Esophagus muscularis mucosa (tissue), 4 donors: ENCODE results near the gene CACNB4.

Source experiments
- EP300 ChIP-seq: sonication (generic); formaldehyde crosslinking; IDR thresholded peaks from one replicate; pipeline ENCODE4 v1.6.1; 2017; ENCODE audit warnings: antibody characterized with exemption
- POLR2A ChIP-seq: fragments of 450-650 bp; IDR thresholded peaks from one replicate; pipeline ENCODE4 v1.6.1; 2017; ENCODE audit warnings: antibody characterized with exemption, moderate library complexity, mild to moderate bottlenecking, low read depth
- TF ChIP-seq, protein P1 (sequence below), 3 experiments: fragments of 200-600 bp in 2 of 3; fragments of 450-650 bp in 1 of 3; sonication (generic) in 2 of 3; IDR thresholded peaks; one replicate each; pipeline ENCODE4 v1.5.1; 2017 to 2019; ENCODE audit warnings: antibody characterized with exemption in 3 of 3, mild to moderate bottlenecking in 2 of 3, moderate library complexity in 1 of 3

DNA sequence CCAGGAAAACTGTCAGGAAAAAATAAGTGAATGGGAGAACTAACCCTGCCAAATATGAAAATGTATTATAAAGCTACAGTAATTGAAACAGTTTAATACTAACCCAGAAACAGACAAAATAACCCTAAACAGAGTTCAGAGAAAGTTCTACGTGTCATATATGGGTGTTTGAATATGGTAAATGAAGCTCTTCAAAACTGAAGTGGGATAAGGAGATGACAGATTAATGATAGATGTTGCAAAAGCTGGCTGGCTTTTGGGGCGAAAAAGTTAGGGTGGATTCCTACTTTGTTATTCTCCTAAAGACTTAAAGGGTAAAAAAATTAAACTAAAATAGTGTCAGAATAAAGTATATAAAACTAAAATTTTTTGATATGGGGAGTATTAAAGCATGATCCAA, 168.8 kb downstream of the CACNB4 start:
- TF ChIP-seq, protein P1, sequence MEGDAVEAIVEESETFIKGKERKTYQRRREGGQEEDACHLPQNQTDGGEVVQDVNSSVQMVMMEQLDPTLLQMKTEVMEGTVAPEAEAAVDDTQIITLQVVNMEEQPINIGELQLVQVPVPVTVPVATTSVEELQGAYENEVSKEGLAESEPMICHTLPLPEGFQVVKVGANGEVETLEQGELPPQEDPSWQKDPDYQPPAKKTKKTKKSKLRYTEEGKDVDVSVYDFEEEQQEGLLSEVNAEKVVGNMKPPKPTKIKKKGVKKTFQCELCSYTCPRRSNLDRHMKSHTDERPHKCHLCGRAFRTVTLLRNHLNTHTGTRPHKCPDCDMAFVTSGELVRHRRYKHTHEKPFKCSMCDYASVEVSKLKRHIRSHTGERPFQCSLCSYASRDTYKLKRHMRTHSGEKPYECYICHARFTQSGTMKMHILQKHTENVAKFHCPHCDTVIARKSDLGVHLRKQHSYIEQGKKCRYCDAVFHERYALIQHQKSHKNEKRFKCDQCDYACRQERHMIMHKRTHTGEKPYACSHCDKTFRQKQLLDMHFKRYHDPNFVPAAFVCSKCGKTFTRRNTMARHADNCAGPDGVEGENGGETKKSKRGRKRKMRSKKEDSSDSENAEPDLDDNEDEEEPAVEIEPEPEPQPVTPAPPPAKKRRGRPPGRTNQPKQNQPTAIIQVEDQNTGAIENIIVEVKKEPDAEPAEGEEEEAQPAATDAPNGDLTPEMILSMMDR (IDR thresholded peaks at IDR 0.05) = no peak
- no peak for TF ChIP-seq EP300
- no peak for TF ChIP-seq POLR2A
